Dedifferentiated amniotic fluid mesenchymal stem cell (primary cell): ENCODE measurements around the gene STK32C.
"Not testable (repeated sequence)": the region's sequence is repeated elsewhere in the genome, so short reads cannot be mapped to it uniquely, and the experiment has no call there.

Experiments used
- DNase-seq: peaks from one replicate; pipeline ENCODE4 v3.0.0-alpha.2; 2016; ENCODE audit errors: extremely low spot score

STK32C gene

GRCh38 chr10:132281915-132282666 is 25.7 kb downstream of the STK32C start:
- DNase-seq, result no peak

- DNase-seq, result no peak
Observed at GRCh38 chr10:132280646-132281074, 27.1 kb downstream of the STK32C start.

- no peak for DNase-seq
Observed at GRCh38 chr10:132279873-132280645, 27.7 kb downstream of the STK32C start.

GRCh38 chr10:132277311-132277741 is 30.4 kb downstream of the STK32C start:
- no peak for DNase-seq

- DNase-seq, result no peak
Observed at GRCh38 chr10:132276706-132277105, 31.0 kb downstream of the STK32C start.

GRCh38 chr10:132276179-132276675 is 31.5 kb downstream of the STK32C start:
- no peak for DNase-seq

- no peak for DNase-seq
Observed at GRCh38 chr10:132275426-132276178, 32.1 kb downstream of the STK32C start.

GRCh38 chr10:132274986-132275385 is 32.8 kb downstream of the STK32C start:
- no peak for DNase-seq

- DNase-seq, result no peak
Observed at GRCh38 chr10:132274581-132274980, 33.2 kb downstream of the STK32C start.

GRCh38 chr10:132273966-132274365 is 33.8 kb downstream of the STK32C start:
- DNase-seq, result no peak

GRCh38 chr10:132273304-132273944 is 34.3 kb downstream of the STK32C start:
- DNase-seq, result no peak

- DNase-seq, result peak; percentile 20
Observed at GRCh38 chr10:132272231-132272971, 35.3 kb downstream of the STK32C start.

GRCh38 chr10:132271458-132272230 is 36.1 kb downstream of the STK32C start:
- DNase-seq, result no peak

- no peak for DNase-seq
Observed at GRCh38 chr10:132270721-132271457, 36.9 kb downstream of the STK32C start.

- no peak for DNase-seq
Observed at GRCh38 chr10:132270256-132270655, 37.5 kb downstream of the STK32C start.

- no peak for DNase-seq
Observed at GRCh38 chr10:132269266-132270230, 38.2 kb downstream of the STK32C start.

- not testable (repeated sequence) for DNase-seq
Observed at GRCh38 chr10:132267916-132268315, 39.8 kb downstream of the STK32C start.

GRCh38 chr10:132266594-132267161 is 41.1 kb downstream of the STK32C start:
- DNase-seq, result no peak
